GM12878 (cell line): ENCODE results near the gene ASCC1. TPM values are rescaled to one million over a fixed set of nuclear protein-coding genes. Genes with fewer than 3 reads are reported as not detected.

Source experiments
- ATAC-seq: fragments of 200-7000 bp; cut with Tn5 transposase; 3 replicates; pipeline ENCODE4 v1.9.1; 2020; ENCODE audit warnings: mild to moderate bottlenecking, moderate library complexity
- BruUV-seq: library from RNA; stranded (reverse); fragments of 400-500 nt; replicated peaks from 2 replicates; lab custom pipeline; 2021; lab: Mats Ljungman, UMichigan
- CTCF ChIA-PET: fragments of 300-600 bp; sonication (Branson Sonifier 250); formaldehyde crosslinking; extraction: SDS; loops from one replicate; lab custom pipeline; 2021; ENCODE audit warnings: inconsistent platforms; lab: Yijun Ruan, JAX
- POLR2A ChIA-PET: fragments of 350-600 bp; formaldehyde crosslinking; extraction: SDS; loops from one replicate; lab custom pipeline; 2021; ENCODE audit warnings: inconsistent platforms; lab: Charles Lee
- RAD21 ChIA-PET: fragments of 300-600 bp; sonication (Branson Sonifier 250); formaldehyde crosslinking; loops from one replicate; lab custom pipeline; 2023; ENCODE audit warnings: antibody characterized with exemption; ENCODE audit not compliant: unreplicated experiment; lab: Charles Lee
- SMC1A ChIA-PET: fragments of 300-600 bp; sonication (Branson Sonifier 250); formaldehyde crosslinking; loops from one replicate; lab custom pipeline; 2023; ENCODE audit not compliant: unreplicated experiment, uncharacterized antibody; lab: Charles Lee
- DNase-seq: peaks from one replicate; pipeline ENCODE4 v3.0.0-alpha.2; 2011; ENCODE audit warnings: low read depth, low spot score
- FAIRE-seq: peaks from 3 replicates; lab custom pipeline; 2011; peaks lifted over from hg19 to GRCh38; lab: Jason Lieb, UNC
- H2AFZ ChIP-seq: 2 replicates; pipeline ENCODE4 v1.6.0; 2011; ENCODE audit warnings: low read depth, low read length, control low read depth; ENCODE audit not compliant: control insufficient read depth
- H3K27ac ChIP-seq: 2 replicates; pipeline ENCODE4 v1.5.1; 2011; ENCODE audit warnings: control low read depth; ENCODE audit not compliant: control insufficient read depth, insufficient read depth
- H3K27me3 ChIP-seq, 2 experiments: replicated peaks in 1 of 2; 2 replicates each; pipeline versions ENCODE4 v1.6.0 to v1.6.1; 2011; ENCODE audit warnings: low read length in 1 of 2; ENCODE audit not compliant: control insufficient read depth in 2 of 2, insufficient read depth in 2 of 2
- H3K36me3 ChIP-seq, 2 experiments: 2 replicates each; pipeline ENCODE4 v1.5.1; 2011; ENCODE audit warnings: low read length in 1 of 2; ENCODE audit not compliant: control insufficient read depth in 2 of 2, insufficient read depth in 2 of 2
- H3K4me1 ChIP-seq: 2 replicates; pipeline ENCODE4 v1.6.1; 2011; ENCODE audit warnings: mild to moderate bottlenecking, low read length, moderate library complexity, mixed read lengths; ENCODE audit not compliant: control insufficient read depth, insufficient read depth
- H3K4me2 ChIP-seq: 2 replicates; pipeline ENCODE4 v1.6.0; 2011; ENCODE audit warnings: control low read depth; ENCODE audit not compliant: control insufficient read depth, insufficient read depth
- H3K4me3 ChIP-seq: fragments of 200-600 bp; sonication (generic); 2 replicates; pipeline ENCODE4 v1.5.1; 2016
- H3K79me2 ChIP-seq: 2 replicates; pipeline ENCODE4 v1.6.0; 2011; ENCODE audit warnings: low read length; ENCODE audit not compliant: control insufficient read depth, insufficient read depth
- H3K9ac ChIP-seq: 2 replicates; pipeline ENCODE4 v1.8.0; 2011; ENCODE audit warnings: low read length, control low read depth, mixed read lengths; ENCODE audit not compliant: control insufficient read depth, insufficient read depth
- H3K9me3 ChIP-seq: replicated peaks from 3 replicates; pipeline ENCODE4 v1.5.1; 2011; ENCODE audit warnings: mild to moderate bottlenecking, low read length; ENCODE audit not compliant: control insufficient read depth, insufficient read depth
- H4K20me1 ChIP-seq: 2 replicates; pipeline ENCODE4 v1.6.0; 2011; ENCODE audit not compliant: control insufficient read depth, insufficient read depth
- BMI1 ChIP-seq: fragments of 450-650 bp; IDR thresholded peaks from 2 replicates; pipeline ENCODE4 v1.6.1; 2016; ENCODE audit warnings: mild to moderate bottlenecking, moderate library complexity, borderline replicate concordance
- FOXK2 ChIP-seq: fragments of 450-650 bp; IDR thresholded peaks from 2 replicates; pipeline ENCODE4 v1.6.1; 2017; ENCODE audit warnings: mild to moderate bottlenecking, moderate library complexity
- HDAC6 ChIP-seq: fragments of 200-600 bp; sonication (generic); IDR thresholded peaks from one replicate; pipeline ENCODE4 v1.8.0; 2017; ENCODE audit warnings: antibody characterized with exemption; ENCODE audit not compliant: unreplicated experiment
- MEF2B ChIP-seq: fragments of 450-650 bp; IDR thresholded peaks from 2 replicates; pipeline ENCODE4 v1.6.1; 2018; ENCODE audit warnings: mild to moderate bottlenecking, moderate library complexity; ENCODE audit not compliant: partially characterized antibody, poor library complexity, severe bottlenecking
- MTA3 ChIP-seq: IDR thresholded peaks from 2 replicates; pipeline ENCODE4 v1.6.1; 2012; ENCODE audit warnings: low read length, inconsistent platforms, borderline replicate concordance
- NBN ChIP-seq: fragments of 450-650 bp; IDR thresholded peaks from 2 replicates; pipeline ENCODE4 v1.6.1; 2016
- NFYA ChIP-seq: IDR thresholded peaks from 2 replicates; pipeline ENCODE4 v1.6.1; 2011; ENCODE audit warnings: low read depth, mild to moderate bottlenecking, low read length, improper control_type of control experiment, borderline replicate concordance
- POLR2AphosphoS2 ChIP-seq: IDR thresholded peaks from 2 replicates; pipeline ENCODE4 v1.6.1; 2011; ENCODE audit warnings: low read depth, mild to moderate bottlenecking, low read length, improper control_type of control experiment, moderate library complexity
- SIX5 ChIP-seq: IDR thresholded peaks from 2 replicates; pipeline ENCODE4 v1.6.1; 2011; ENCODE audit warnings: mild to moderate bottlenecking, low read depth, low read length, moderate library complexity; ENCODE audit not compliant: severe bottlenecking
- SREBF2 ChIP-seq: IDR thresholded peaks from 2 replicates; pipeline ENCODE4 v1.6.1; 2012; ENCODE audit warnings: mild to moderate bottlenecking, low read length
- TCF3 ChIP-seq: IDR thresholded peaks from 2 replicates; pipeline ENCODE4 v1.6.1; 2012; ENCODE audit warnings: low read depth, mild to moderate bottlenecking, low read length, borderline replicate concordance; ENCODE audit not compliant: insufficient read depth
- ZNF622 ChIP-seq: fragments of 450-650 bp; IDR thresholded peaks from 2 replicates; pipeline ENCODE4 v1.6.1; 2017; ENCODE audit warnings: mild to moderate bottlenecking, inconsistent platforms
- WGBS: methylation state at CpG from one replicate; pipeline ENCODE4 v1.1.6; 2016; ENCODE audit warnings: low lambda C conversion rate; ENCODE audit not compliant: insufficient replicate concordance, insufficient coverage; ENCODE audit errors: missing lambda C conversion rate; 5-methylcytosine and 5-hydroxymethylcytosine counted together
- in situ Hi-C: fragments of 300-500 bp; cut with MboI; formaldehyde crosslinking; loops from 9 replicates; pipeline ENCODE4 v1.14.3; 2018; ENCODE audit warnings: mixed read lengths
- intact Hi-C: fragments of 100-400 bp; cut with micrococcal nuclease; formaldehyde crosslinking; loops from one replicate; pipeline ENCODE4 v1.14.2; 2022; ENCODE audit not compliant: unreplicated experiment
- polyA plus RNA-seq, 11 experiments: library from polyadenylated mRNA; depleted of rRNA in 4 of 11; unstranded in 6 of 11; stranded (reverse) in 5 of 11; fragments of >200 nt; fragmentation: Nextera tagmentation in 4 of 11; fragmentation: Illumina TruSeq in 1 of 11; extraction: Ambion mirVana in 4 of 11; extraction: Trizol in 1 of 11; gene quantifications; 1 replicate in 1 of 11; 2 replicates in 10 of 11; pipeline versions ENCODE4 v1.2.1 to v1.2.3, GENCODE V29; 2011 to 2016; ENCODE audit warnings: inconsistent platforms in 2 of 11, missing spikeins in 2 of 11, low read depth in 1 of 11
- total RNA-seq, 4 experiments: library from RNA; depleted of rRNA in 3 of 4; stranded (reverse); fragments of >200 nt in 3 of 4; fragmentation: Illumina TruSeq in 1 of 4; extraction: Trizol in 1 of 4; gene quantifications; 2 replicates each; pipeline versions ENCODE4 v1.2.1 to v1.2.3, GENCODE V29; 2013 to 2021
- TF ChIP-seq, protein P1 (sequence below): fragments of 450-650 bp; IDR thresholded peaks from 2 replicates; pipeline ENCODE4 v1.6.1; 2017; ENCODE audit warnings: mild to moderate bottlenecking, low read depth, inconsistent platforms; ENCODE audit not compliant: poor library complexity, severe bottlenecking

Gene ASCC1
- total and polyA plus RNA-seq, 10 of the 15 experiments (the other 5 are each of a cell fraction or from before 2014, with no cell fraction given): 23.3 to 80.6 (median 42.8) TPM

DNA sequence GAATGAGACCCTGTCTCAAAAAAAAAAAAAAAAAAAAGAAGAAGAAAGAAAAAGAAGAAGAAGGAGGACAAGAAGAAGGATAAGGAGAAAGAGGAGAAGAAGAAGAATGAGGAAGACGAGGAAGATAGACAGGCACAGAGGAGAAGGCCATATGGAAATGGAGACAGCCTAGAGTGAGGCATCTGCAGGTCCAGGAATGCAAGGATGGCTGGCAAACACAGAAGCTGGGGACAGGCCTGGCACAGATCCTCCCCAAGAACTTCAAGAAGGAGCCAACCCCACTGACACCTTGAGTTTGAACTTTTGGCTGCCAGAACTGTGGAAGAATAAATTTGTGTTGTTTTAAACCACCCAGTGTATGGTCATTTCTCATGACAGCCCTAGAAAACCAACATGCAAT is 166.6 kb downstream of the ASCC1 start:
- ChIA-PET RAD21 (interaction anchor here (1.0 to 7.1 kb wide), 24 partner anchors 12 to 295 kb away, joined by 3 to 127 read pairs (median 14); no protein-coding TSS in a partner anchor), CTCF (interaction anchor here (0.9 to 11.4 kb wide), 54 partner anchors 9 to 576 kb away, joined by 3 to 214 read pairs (median 6); partner anchors contain the start of genes ANAPC16 and ASCC1), POLR2A (interaction anchor here (0.7 to 1.8 kb wide), 4 partner anchors 10 to 288 kb away, joined by 4 to 6 read pairs (median 5); no protein-coding TSS in a partner anchor), SMC1A (interaction anchor here (0.6 to 9.2 kb wide), 40 partner anchors 11 to 306 kb away, joined by 3 to 107 read pairs (median 5); partner anchors contain the start of genes ASCC1, DDIT4 and DNAJB12)
- H3K4me1 ChIP-seq: peaks cover 3% of the 10 kb centered on the region; the same call in 1 of the 2 replicates
- H2AFZ ChIP-seq: no peak overlapping the region
- no peak overlapping the region for H3K27ac ChIP-seq
- no peaks in the 10 kb centered on the region for H4K20me1 ChIP-seq
- FAIRE-seq: no peak
- no TSS peak for BruUV-seq
- in situ Hi-C loops (loop anchor here (5.0 kb wide), 1 partner anchor 92 kb away; no protein-coding TSS in a partner anchor), intact Hi-C loops (loop anchor here (2.0 to 5.0 kb wide), 5 partner anchors 85 to 672 kb away; partner anchors contain the start of gene CHST3)
- H3K4me3 ChIP-seq: no peak overlapping the region
- H3K79me2 ChIP-seq: no peaks in the 10 kb centered on the region
- no peaks in the 10 kb centered on the region for H3K36me3 ChIP-seq
- H3K9me3 ChIP-seq: peaks cover 7% of the 10 kb centered on the region
- no peak for DNase-seq
- WGBS: 0% methylated on average over 1 of the region's 1 CpG
- H3K27me3 ChIP-seq: no peaks in the 10 kb centered on the region
- H3K4me2 ChIP-seq: no peak overlapping the region
- ATAC-seq: no peak
- H3K9ac ChIP-seq: no peak overlapping the region
- TF ChIP-seq POLR2AphosphoS2 (no peak), TCF3 (no peak), HDAC6 (no peak)

DNA sequence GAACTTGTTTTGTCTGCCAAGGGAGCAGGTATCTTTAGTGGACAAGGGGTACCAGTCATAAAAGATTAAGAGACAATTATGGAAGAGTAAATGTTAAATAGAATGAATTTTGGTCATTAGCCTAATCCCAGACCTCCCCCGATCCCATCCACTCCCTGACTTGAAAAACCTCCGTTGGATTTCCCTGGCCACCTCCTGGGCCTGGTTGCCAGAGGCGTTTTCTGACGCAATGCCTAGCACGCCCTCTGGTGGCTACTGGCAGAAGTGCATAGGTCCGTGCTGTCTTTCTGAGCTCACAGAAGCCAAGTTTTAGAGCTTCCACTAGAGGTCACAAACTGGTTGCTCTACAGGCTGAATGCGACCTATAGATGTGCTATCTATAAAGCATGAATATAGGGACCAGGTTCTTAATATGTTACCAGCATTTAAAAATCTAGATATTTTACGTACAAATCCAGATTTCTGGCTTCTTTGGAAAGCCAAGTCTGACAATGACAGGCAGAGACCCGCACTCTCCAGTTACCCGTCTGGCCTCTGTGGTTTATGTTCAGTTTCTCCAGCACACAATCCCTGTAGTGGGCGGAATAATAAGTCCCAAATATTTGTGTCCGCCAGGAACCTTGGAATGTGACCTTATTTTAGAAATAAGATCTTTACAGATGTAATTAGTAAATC is 167.5 kb downstream of the ASCC1 start:
- BruUV-seq: no TSS peak
- ChIA-PET CTCF (interaction anchor here (0.6 to 11.4 kb wide), 95 partner anchors 10 to 786 kb away, joined by 3 to 214 read pairs (median 4); partner anchors contain the start of genes ANAPC16 and ASCC1), RAD21 (interaction anchor here (0.5 to 7.1 kb wide), 68 partner anchors 9 to 786 kb away, joined by 3 to 127 read pairs (median 4); partner anchors contain the start of genes ANAPC16, ASCC1, CHST3 and DDIT4), SMC1A (interaction anchor here (0.5 to 9.2 kb wide), 55 partner anchors 9 to 770 kb away, joined by 3 to 107 read pairs (median 4); partner anchors contain the start of genes ASCC1, DDIT4 and DNAJB12), POLR2A (interaction anchor here (0.6 to 1.8 kb wide), 11 partner anchors 42 to 289 kb away, joined by 3 to 8 read pairs (median 4); no protein-coding TSS in a partner anchor)
- in situ Hi-C loops: loop anchor here (5.0 kb wide), 1 partner anchor 91 kb away; no protein-coding TSS in a partner anchor
- Histone ChIP-seq H3K27ac (no peak overlapping the region), H2AFZ (no peak overlapping the region), H3K4me2 (no peak overlapping the region), H3K27me3 (no peaks in the 10 kb centered on the region), H3K4me3 (no peak overlapping the region), H3K36me3 (no peaks in the 10 kb centered on the region), H3K4me1 (peaks cover 3% of the 10 kb centered on the region; the same call in 1 of the 2 replicates), H4K20me1 (no peaks in the 10 kb centered on the region), H3K9ac (no peak overlapping the region), H3K79me2 (no peaks in the 10 kb centered on the region), H3K9me3 (peaks cover 7% of the 10 kb centered on the region)
- FAIRE-seq (peak; percentile 100), DNase-seq (peak; percentile 81), ATAC-seq (peak; percentile 98)
- intact Hi-C loops: loop anchor here (1.0 to 5.0 kb wide), 8 partner anchors 84 to 671 kb away; partner anchors contain the start of gene CHST3
- 20% methylated on average over 12 of the region's 12 CpGs for WGBS
- TF ChIP-seq, protein P1, sequence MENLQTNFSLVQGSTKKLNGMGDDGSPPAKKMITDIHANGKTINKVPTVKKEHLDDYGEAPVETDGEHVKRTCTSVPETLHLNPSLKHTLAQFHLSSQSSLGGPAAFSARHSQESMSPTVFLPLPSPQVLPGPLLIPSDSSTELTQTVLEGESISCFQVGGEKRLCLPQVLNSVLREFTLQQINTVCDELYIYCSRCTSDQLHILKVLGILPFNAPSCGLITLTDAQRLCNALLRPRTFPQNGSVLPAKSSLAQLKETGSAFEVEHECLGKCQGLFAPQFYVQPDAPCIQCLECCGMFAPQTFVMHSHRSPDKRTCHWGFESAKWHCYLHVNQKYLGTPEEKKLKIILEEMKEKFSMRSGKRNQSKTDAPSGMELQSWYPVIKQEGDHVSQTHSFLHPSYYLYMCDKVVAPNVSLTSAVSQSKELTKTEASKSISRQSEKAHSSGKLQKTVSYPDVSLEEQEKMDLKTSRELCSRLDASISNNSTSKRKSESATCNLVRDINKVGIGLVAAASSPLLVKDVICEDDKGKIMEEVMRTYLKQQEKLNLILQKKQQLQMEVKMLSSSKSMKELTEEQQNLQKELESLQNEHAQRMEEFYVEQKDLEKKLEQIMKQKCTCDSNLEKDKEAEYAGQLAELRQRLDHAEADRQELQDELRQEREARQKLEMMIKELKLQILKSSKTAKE: peak; percentile 48
- TF ChIP-seq BMI1: no peak
- no peak for TF ChIP-seq MTA3
- TF ChIP-seq FOXK2: no peak
- TF ChIP-seq SIX5: no peak
- no peak for TF ChIP-seq ZNF622
- TF ChIP-seq SREBF2: no peak
- no peak for TF ChIP-seq MEF2B
- 0 out of 2 replicates have a peak, but pooled peaks have one; percentile 33 for TF ChIP-seq NBN
- no peak for TF ChIP-seq NFYA
